Mesenchymal stem cell (in vitro differentiated cells and primary cell): ENCODE measurements around the gene SEC63.
"Not testable (repeated sequence)": the region's sequence is repeated elsewhere in the genome, so short reads cannot be mapped to it uniquely, and the experiment has no call there.

Experiments
- DNase-seq: peaks from one replicate; pipeline ENCODE4 v3.0.0-alpha.2; 2013
- H2AFZ ChIP-seq: one replicate; pipeline ENCODE4 v1.6.1; 2013; ENCODE audit warnings: low read depth, mild to moderate bottlenecking, control low read depth, inconsistent platforms, low read length, moderate library complexity
- H2AK5ac ChIP-seq: 2 replicates; pipeline ENCODE4 v1.6.1; 2013; ENCODE audit warnings: low read length, moderate library complexity, mild to moderate bottlenecking, inconsistent platforms; ENCODE audit not compliant: severe bottlenecking
- H2BK120ac ChIP-seq: one replicate; pipeline ENCODE4 v1.6.1; 2013; ENCODE audit warnings: low read depth, mild to moderate bottlenecking, inconsistent platforms, low read length, moderate library complexity
- H2BK12ac ChIP-seq, 2 experiments: one replicate each; pipeline ENCODE4 v1.6.1; 2013; ENCODE audit warnings: inconsistent platforms in 2 of 2, low read length in 2 of 2, mild to moderate bottlenecking in 2 of 2, moderate library complexity in 2 of 2, control low read depth in 1 of 2
- H2BK15ac ChIP-seq: one replicate; pipeline ENCODE4 v1.6.1; 2013; ENCODE audit warnings: mild to moderate bottlenecking, low read depth, inconsistent platforms; ENCODE audit not compliant: poor library complexity, severe bottlenecking
- H2BK5ac ChIP-seq: 2 replicates; pipeline ENCODE4 v1.6.1; 2013; ENCODE audit warnings: low read depth, mild to moderate bottlenecking, low read length, control low read depth, inconsistent platforms; ENCODE audit not compliant: poor library complexity, severe bottlenecking
- H3K14ac ChIP-seq, 2 experiments: one replicate each; pipeline ENCODE4 v1.6.1; 2013; ENCODE audit warnings: inconsistent platforms in 2 of 2, low read length in 2 of 2, control low read depth in 1 of 2, mild to moderate bottlenecking in 1 of 2, moderate library complexity in 1 of 2
- H3K18ac ChIP-seq, 2 experiments: one replicate each; pipeline ENCODE4 v1.6.1; 2013; ENCODE audit warnings: inconsistent platforms in 2 of 2, low read length in 2 of 2, control low read depth in 1 of 2, low read depth in 1 of 2, mild to moderate bottlenecking in 1 of 2
- H3K23ac ChIP-seq, 2 experiments: one replicate each; pipeline ENCODE4 v1.6.1; 2013; ENCODE audit warnings: inconsistent platforms in 2 of 2, low read length in 2 of 2, mild to moderate bottlenecking in 2 of 2, moderate library complexity in 2 of 2, control low read depth in 1 of 2
- H3K27ac ChIP-seq: 2 replicates; pipeline ENCODE4 v1.5.1; 2013; ENCODE audit warnings: mild to moderate bottlenecking, moderate library complexity, low read length, control low read depth, inconsistent platforms; ENCODE audit not compliant: poor library complexity, severe bottlenecking
- H3K27me3 ChIP-seq, 2 experiments: 2 replicates each; pipeline versions ENCODE4 v1.6.1 to v1.7.0; 2013; ENCODE audit warnings: low read length in 2 of 2, mild to moderate bottlenecking in 2 of 2, moderate library complexity in 2 of 2, control low read depth in 1 of 2, inconsistent platforms in 1 of 2; ENCODE audit not compliant: control insufficient read depth in 1 of 2, insufficient read depth in 1 of 2
- H3K36me3 ChIP-seq, 2 experiments: 2 replicates each; pipeline versions ENCODE4 v1.6.1 to v1.7.0; 2013; ENCODE audit warnings: low read length in 2 of 2, control low read depth in 1 of 2, inconsistent platforms in 1 of 2, low read depth in 1 of 2, mild to moderate bottlenecking in 1 of 2; ENCODE audit not compliant: insufficient read depth in 2 of 2, control insufficient read depth in 1 of 2
- H3K4ac ChIP-seq, 2 experiments: one replicate each; pipeline ENCODE4 v1.6.1; 2013; ENCODE audit warnings: inconsistent platforms in 2 of 2, low read length in 2 of 2, mild to moderate bottlenecking in 2 of 2, moderate library complexity in 2 of 2, control low read depth in 1 of 2, low read depth in 1 of 2
- H3K4me1 ChIP-seq: 2 replicates; pipeline ENCODE4 v1.6.1; 2013; ENCODE audit warnings: low read depth, low read length, control low read depth; ENCODE audit not compliant: control insufficient read depth, insufficient read depth
- H3K4me2 ChIP-seq: 2 replicates; pipeline ENCODE4 v1.6.1; 2013; ENCODE audit warnings: low read length, mild to moderate bottlenecking, inconsistent platforms; ENCODE audit not compliant: poor library complexity, severe bottlenecking
- H3K4me3 ChIP-seq, 2 experiments: 2 replicates each; pipeline versions ENCODE4 v1.5.1 to v1.7.0; 2013; ENCODE audit warnings: low read length in 2 of 2, mild to moderate bottlenecking in 2 of 2, control low read depth in 1 of 2, low read depth in 1 of 2; ENCODE audit not compliant: insufficient read depth in 1 of 2
- H3K79me1 ChIP-seq: replicated peaks from 2 replicates; pipeline ENCODE4 v1.6.1; 2013; ENCODE audit warnings: mild to moderate bottlenecking, control low read depth, low read length, inconsistent platforms; ENCODE audit not compliant: poor library complexity, severe bottlenecking
- H3K9ac ChIP-seq: 2 replicates; pipeline ENCODE4 v1.7.0; 2013; ENCODE audit warnings: mild to moderate bottlenecking, low read length, moderate library complexity
- H3K9me3 ChIP-seq: 2 replicates; pipeline ENCODE4 v1.7.0; 2013; ENCODE audit warnings: mild to moderate bottlenecking, low read length; ENCODE audit not compliant: control insufficient read depth
- H4K8ac ChIP-seq: one replicate; pipeline ENCODE4 v1.6.1; 2013; ENCODE audit warnings: inconsistent platforms, mild to moderate bottlenecking, low read length, moderate library complexity
- H4K91ac ChIP-seq: one replicate; pipeline ENCODE4 v1.6.1; 2013; ENCODE audit warnings: mild to moderate bottlenecking, low read length, inconsistent platforms
- WGBS: methylation state at CpG from one replicate; pipeline ENCODE4 v1.1.7; 2013; ENCODE audit warnings: mixed read lengths; 5-methylcytosine and 5-hydroxymethylcytosine counted together

Gene SEC63

GRCh38 chr6:107885950-107886349 is 72.1 kb downstream of the SEC63 start:
- H3K23ac ChIP-seq, H3K4me3 ChIP-seq, H3K14ac ChIP-seq, H3K4me2 ChIP-seq, H2BK5ac ChIP-seq, H3K4ac ChIP-seq, H3K4me1 ChIP-seq, DNase-seq, H3K9me3 ChIP-seq, H3K9ac ChIP-seq, H4K8ac ChIP-seq, H3K27me3 ChIP-seq, H2BK15ac ChIP-seq, H4K91ac ChIP-seq, H2BK120ac ChIP-seq, H2AK5ac ChIP-seq, H3K27ac ChIP-seq, H3K18ac ChIP-seq, H2AFZ ChIP-seq, H2BK12ac ChIP-seq, H3K79me1 ChIP-seq: not testable (repeated sequence)
- WGBS: 100% methylated on average over 3 of the region's 5 CpGs
- H3K36me3 ChIP-seq: peaks cover 0 to 36% of the 10 kb centered on the region in 2 experiments

GRCh38 chr6:107879941-107880340 is 78.1 kb downstream of the SEC63 start:
- Histone ChIP-seq H3K27ac (no peak overlapping the region), H3K4me1 (no peaks in the 10 kb centered on the region)

GRCh38 chr6:107877968-107878367 is 80.0 kb downstream of the SEC63 start:
- Histone ChIP-seq H2BK120ac (no peak overlapping the region), H3K36me3 (peaks cover 21 to 76% of the 10 kb centered on the region in 2 experiments), H3K79me1 (peaks cover 13% of the 10 kb centered on the region), H2AK5ac (no peak overlapping the region), H2BK12ac (no peak overlapping the region), H4K91ac (no peak overlapping the region), H3K27me3 (no peaks in the 10 kb centered on the region), H3K4me3 (no peak overlapping the region), H3K14ac (no peak overlapping the region), H3K9ac (no peak overlapping the region), H4K8ac (no peak overlapping the region), H2BK15ac (no peak overlapping the region), H3K4me2 (no peak overlapping the region), H2AFZ (no peak overlapping the region), H3K27ac (no peak overlapping the region), H3K9me3 (no peaks in the 10 kb centered on the region), H3K4me1 (no peaks in the 10 kb centered on the region), H3K18ac (no peak overlapping the region), H2BK5ac (no peak overlapping the region), H3K4ac (no peak overlapping the region), H3K23ac (no peak overlapping the region)
- DNase-seq: no peak
- no CpG with 5 or more reads among the region's 1 CpG for WGBS

More at GRCh38 chr6:107879941-107880340, 78.1 kb downstream of the SEC63 start:
- Histone ChIP-seq H3K4me3 (no peak overlapping the region), H2BK12ac (no peak overlapping the region), H3K9ac (no peak overlapping the region), H3K23ac (no peak overlapping the region), H3K36me3 (peaks cover 20 to 78% of the 10 kb centered on the region in 2 experiments), H2BK5ac (no peak overlapping the region), H2BK15ac (no peak overlapping the region), H3K18ac (no peak overlapping the region), H3K4ac (no peak overlapping the region), H2AK5ac (no peak overlapping the region), H4K8ac (no peak overlapping the region), H2BK120ac (no peak overlapping the region), H3K27me3 (no peaks in the 10 kb centered on the region), H3K79me1 (peaks cover 14% of the 10 kb centered on the region), H3K4me2 (no peak overlapping the region), H4K91ac (no peak overlapping the region), H3K9me3 (no peaks in the 10 kb centered on the region), H3K14ac (no peak overlapping the region), H2AFZ (no peak overlapping the region)
- 98% methylated on average over 3 of the region's 3 CpGs for WGBS
- DNase-seq: no peak

- Histone ChIP-seq H3K9me3 (no peaks in the 10 kb centered on the region), H2AK5ac (no peak overlapping the region), H2BK12ac (no peak overlapping the region), H3K79me1 (peaks cover 9% of the 10 kb centered on the region), H2BK120ac (no peak overlapping the region), H3K23ac (no peak overlapping the region), H2BK15ac (no peak overlapping the region), H3K4me2 (no peak overlapping the region), H2BK5ac (no peak overlapping the region), H3K9ac (no peak overlapping the region), H3K4me1 (peaks cover 5% of the 10 kb centered on the region), H3K18ac (no peak overlapping the region), H3K4me3 (no peak overlapping the region), H3K27me3 (no peaks in the 10 kb centered on the region), H3K27ac (no peak overlapping the region), H4K8ac (no peak overlapping the region), H4K91ac (no peak overlapping the region), H3K36me3 (peaks cover 10 to 68% of the 10 kb centered on the region in 2 experiments), H2AFZ (no peak overlapping the region), H3K14ac (no peak overlapping the region), H3K4ac (no peak overlapping the region)
- WGBS: no CpG with 5 or more reads among the region's 2 CpGs
- DNase-seq: no peak
Measured at GRCh38 chr6:107871976-107872375, 86.0 kb downstream of the SEC63 start.
